ENCODE results near the gene LMX1B. TPM values are rescaled to one million over a fixed set of nuclear protein-coding genes. Genes with fewer than 3 reads are reported as not detected.

The LMX1B gene
- total RNA-seq, 1 experiment from 2014 or later = not detected

DNA sequence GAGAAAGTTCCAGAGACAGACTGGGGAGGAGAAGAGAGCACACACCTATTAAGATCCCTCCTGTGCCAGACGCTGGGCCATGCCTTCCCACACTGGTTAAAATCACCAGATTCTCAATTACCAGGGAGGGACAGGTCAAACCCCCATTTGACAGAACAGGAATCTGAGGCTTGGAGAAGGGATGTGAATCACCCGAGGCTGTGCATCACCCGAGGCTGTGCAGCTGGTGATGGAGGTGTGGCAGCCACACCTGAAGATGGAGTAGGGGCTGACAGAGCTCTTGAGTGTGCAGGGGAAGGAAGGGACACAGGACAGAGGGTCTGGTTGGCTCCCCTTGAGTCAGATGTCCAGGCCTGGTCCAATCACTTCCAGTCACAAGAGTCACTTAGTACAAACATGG lies 70.6 kb downstream of the LMX1B start:
- no peaks in the 10 kb centered on the region for H4K20me1 ChIP-seq (ENCODE audit: insufficient read depth, low read depth, low read length)
- no peaks in the 10 kb centered on the region for H3K4me1 ChIP-seq (ENCODE audit: low read length)
- DNase-seq = no peak
- H3K9me2 ChIP-seq (replicated peaks; ENCODE audit: insufficient read depth, low read length) = no peaks in the 10 kb centered on the region
- H3K9me3 ChIP-seq (ENCODE audit: low read length) = no peaks in the 10 kb centered on the region
- no peaks in the 10 kb centered on the region for H3K79me2 ChIP-seq (ENCODE audit: low read length)
- no peak overlapping the region for H3K4me2 ChIP-seq (ENCODE audit: low read depth, low read length, poor library complexity, severe bottlenecking)
- no peak overlapping the region for H3K27ac ChIP-seq (ENCODE audit: low read length)
- no peak overlapping the region for H2AFZ ChIP-seq (ENCODE audit: low read length)
- no peaks in the 10 kb centered on the region for H3K27me3 ChIP-seq (ENCODE audit: low read length)
- no peak overlapping the region for H3K4me3 ChIP-seq (ENCODE audit: low read length)
- no peaks in the 10 kb centered on the region for H3K36me3 ChIP-seq (ENCODE audit: insufficient read depth, low read length)
- H3K9ac ChIP-seq (ENCODE audit: low read length) = no peak overlapping the region

DNA sequence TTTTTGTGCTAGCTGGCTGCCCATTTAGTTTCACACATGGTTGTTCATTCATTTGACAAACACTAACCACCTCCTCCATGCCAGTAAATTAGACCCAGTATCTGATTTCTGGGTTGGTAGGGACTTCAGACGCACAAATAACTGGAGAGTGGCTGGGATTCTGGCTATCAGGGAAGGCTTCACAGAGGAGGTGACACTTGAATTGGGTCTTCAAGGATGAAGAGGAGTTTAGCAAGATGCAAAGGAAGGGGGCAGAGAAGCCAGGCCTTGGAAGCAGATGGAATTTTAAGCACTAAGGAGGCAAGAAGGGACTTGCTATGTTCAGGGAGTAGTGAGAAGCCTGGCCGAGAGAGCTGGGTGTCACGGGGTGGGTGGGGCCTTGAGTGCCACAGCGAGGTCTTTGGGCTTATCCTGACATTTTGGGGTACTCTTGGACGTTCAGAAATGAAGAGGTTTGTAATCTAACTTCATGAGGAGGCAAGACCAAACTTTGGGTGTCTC lies 71.3 kb downstream of the LMX1B start:
- Histone ChIP-seq H4K20me1 (ENCODE audit: insufficient read depth, low read depth, low read length) (no peaks in the 10 kb centered on the region), H3K9me2 (replicated peaks; ENCODE audit: insufficient read depth, low read length) (no peaks in the 10 kb centered on the region), H3K4me2 (ENCODE audit: low read depth, low read length, poor library complexity, severe bottlenecking) (no peak overlapping the region), H3K36me3 (ENCODE audit: insufficient read depth, low read length) (no peaks in the 10 kb centered on the region), H3K4me1 (ENCODE audit: low read length) (no peaks in the 10 kb centered on the region), H3K9me3 (ENCODE audit: low read length) (no peaks in the 10 kb centered on the region), H3K4me3 (ENCODE audit: low read length) (no peak overlapping the region), H3K27me3 (ENCODE audit: low read length) (no peaks in the 10 kb centered on the region), H3K9ac (ENCODE audit: low read length) (no peak overlapping the region), H3K79me2 (ENCODE audit: low read length) (no peaks in the 10 kb centered on the region), H3K27ac (ENCODE audit: low read length) (no peak overlapping the region), H2AFZ (ENCODE audit: low read length) (no peak overlapping the region)
- no peak for DNase-seq

DNA sequence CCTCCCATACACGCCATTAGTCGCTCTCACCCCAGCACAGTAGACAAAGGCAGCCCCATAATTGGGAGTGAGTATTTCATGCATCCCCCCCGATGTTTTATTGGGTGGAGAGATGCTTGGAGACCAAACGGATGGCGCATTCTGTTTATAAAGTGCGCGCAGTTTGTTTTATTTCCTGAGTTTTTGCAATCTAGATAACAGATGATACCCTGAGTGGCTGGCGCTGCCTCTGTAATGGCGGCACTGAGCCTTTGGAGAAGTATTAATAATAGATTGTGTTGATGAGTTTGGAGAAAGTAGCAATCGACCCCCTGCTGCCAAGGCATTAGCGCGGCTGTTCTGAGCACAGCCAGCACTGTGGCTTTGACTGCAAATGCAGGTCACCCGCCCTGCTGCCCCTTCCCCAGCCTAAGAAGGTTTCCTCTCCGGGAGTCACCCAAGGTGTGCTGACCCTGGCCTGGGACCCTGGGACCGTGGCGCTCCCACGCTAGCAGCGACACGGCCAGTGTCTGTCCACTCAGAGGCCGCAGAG lies 74.3 kb downstream of the LMX1B start:
- Histone ChIP-seq H3K9ac (ENCODE audit: low read length) (no peak overlapping the region), H2AFZ (ENCODE audit: low read length) (no peak overlapping the region), H3K79me2 (ENCODE audit: low read length) (no peaks in the 10 kb centered on the region), H3K27ac (ENCODE audit: low read length) (no peak overlapping the region), H4K20me1 (ENCODE audit: insufficient read depth, low read depth, low read length) (no peaks in the 10 kb centered on the region), H3K9me3 (ENCODE audit: low read length) (no peaks in the 10 kb centered on the region), H3K4me3 (ENCODE audit: low read length) (no peak overlapping the region), H3K9me2 (replicated peaks; ENCODE audit: insufficient read depth, low read length) (no peaks in the 10 kb centered on the region), H3K4me2 (ENCODE audit: low read depth, low read length, poor library complexity, severe bottlenecking) (no peak overlapping the region), H3K4me1 (ENCODE audit: low read length) (no peaks in the 10 kb centered on the region), H3K36me3 (ENCODE audit: insufficient read depth, low read length) (no peaks in the 10 kb centered on the region), H3K27me3 (ENCODE audit: low read length) (no peaks in the 10 kb centered on the region)
- no peak for DNase-seq

- DNase-seq = no peak
- Histone ChIP-seq H3K4me2 (ENCODE audit: low read depth, low read length, poor library complexity, severe bottlenecking) (no peak overlapping the region), H2AFZ (ENCODE audit: low read length) (no peak overlapping the region), H3K9ac (ENCODE audit: low read length) (no peak overlapping the region), H4K20me1 (ENCODE audit: insufficient read depth, low read depth, low read length) (no peaks in the 10 kb centered on the region), H3K27me3 (ENCODE audit: low read length) (no peaks in the 10 kb centered on the region), H3K36me3 (ENCODE audit: insufficient read depth, low read length) (no peaks in the 10 kb centered on the region), H3K79me2 (ENCODE audit: low read length) (no peaks in the 10 kb centered on the region), H3K9me3 (ENCODE audit: low read length) (no peaks in the 10 kb centered on the region), H3K4me1 (ENCODE audit: low read length) (no peaks in the 10 kb centered on the region), H3K27ac (ENCODE audit: low read length) (no peak overlapping the region), H3K9me2 (replicated peaks; ENCODE audit: insufficient read depth, low read length) (no peaks in the 10 kb centered on the region), H3K4me3 (ENCODE audit: low read length) (no peak overlapping the region)
These were observed 74.9 kb downstream of the LMX1B start for GRCh38 chr9:126688617-126689016.

- Histone ChIP-seq H3K4me2 (ENCODE audit: low read depth, low read length, poor library complexity, severe bottlenecking) (no peak overlapping the region), H3K36me3 (ENCODE audit: insufficient read depth, low read length) (no peaks in the 10 kb centered on the region), H3K9ac (ENCODE audit: low read length) (no peak overlapping the region), H3K4me1 (ENCODE audit: low read length) (no peaks in the 10 kb centered on the region), H4K20me1 (ENCODE audit: insufficient read depth, low read depth, low read length) (0 out of 2 replicates have a peak, but pooled peaks cover under 1% of the 10 kb centered on the region), H3K9me2 (replicated peaks; ENCODE audit: insufficient read depth, low read length) (no peaks in the 10 kb centered on the region), H3K9me3 (ENCODE audit: low read length) (no peaks in the 10 kb centered on the region), H3K27me3 (ENCODE audit: low read length) (no peaks in the 10 kb centered on the region), H3K4me3 (ENCODE audit: low read length) (no peak overlapping the region), H3K79me2 (ENCODE audit: low read length) (no peaks in the 10 kb centered on the region), H3K27ac (ENCODE audit: low read length) (no peak overlapping the region), H2AFZ (ENCODE audit: low read length) (no peak overlapping the region)
- DNase-seq = no peak
These were observed 75.5 kb downstream of the LMX1B start for GRCh38 chr9:126689027-126689825.

GRCh38 chr9:126690431-126691051 lies 76.8 kb downstream of the LMX1B start:
- no peaks in the 10 kb centered on the region for H3K27me3 ChIP-seq (ENCODE audit: low read length)
- no peak overlapping the region for H2AFZ ChIP-seq (ENCODE audit: low read length)
- no peaks in the 10 kb centered on the region for H3K36me3 ChIP-seq (ENCODE audit: insufficient read depth, low read length)
- no peaks in the 10 kb centered on the region for H3K79me2 ChIP-seq (ENCODE audit: low read length)
- H3K4me3 ChIP-seq (ENCODE audit: low read length) = no peak overlapping the region
- DNase-seq = peak; percentile 69
- no peak overlapping the region for H3K4me2 ChIP-seq (ENCODE audit: low read depth, low read length, poor library complexity, severe bottlenecking)
- H3K9ac ChIP-seq (ENCODE audit: low read length) = no peak overlapping the region
- no peak overlapping the region for H3K27ac ChIP-seq (ENCODE audit: low read length)
- no peaks in the 10 kb centered on the region for H3K9me2 ChIP-seq (replicated peaks; ENCODE audit: insufficient read depth, low read length)
- H4K20me1 ChIP-seq (ENCODE audit: insufficient read depth, low read depth, low read length) = 0 out of 2 replicates have a peak, but pooled peaks cover 3% of the 10 kb centered on the region
- no peaks in the 10 kb centered on the region for H3K9me3 ChIP-seq (ENCODE audit: low read length)
- no peaks in the 10 kb centered on the region for H3K4me1 ChIP-seq (ENCODE audit: low read length)

GRCh38 chr9:126692041-126692758 lies 78.5 kb downstream of the LMX1B start:
- 0 out of 2 replicates have a peak, but pooled peaks cover 3% of the 10 kb centered on the region for H4K20me1 ChIP-seq (ENCODE audit: insufficient read depth, low read depth, low read length)
- H3K27me3 ChIP-seq (ENCODE audit: low read length) = no peaks in the 10 kb centered on the region
- no peaks in the 10 kb centered on the region for H3K4me1 ChIP-seq (ENCODE audit: low read length)
- no peak overlapping the region for H3K4me2 ChIP-seq (ENCODE audit: low read depth, low read length, poor library complexity, severe bottlenecking)
- no peak overlapping the region for H3K4me3 ChIP-seq (ENCODE audit: low read length)
- H3K9ac ChIP-seq (ENCODE audit: low read length) = no peak overlapping the region
- no peak for DNase-seq
- H3K9me3 ChIP-seq (ENCODE audit: low read length) = no peaks in the 10 kb centered on the region
- no peaks in the 10 kb centered on the region for H3K36me3 ChIP-seq (ENCODE audit: insufficient read depth, low read length)
- no peaks in the 10 kb centered on the region for H3K79me2 ChIP-seq (ENCODE audit: low read length)
- no peak overlapping the region for H3K27ac ChIP-seq (ENCODE audit: low read length)
- H3K9me2 ChIP-seq (replicated peaks; ENCODE audit: insufficient read depth, low read length) = no peaks in the 10 kb centered on the region
- H2AFZ ChIP-seq (ENCODE audit: low read length) = no peak overlapping the region

Measured in Karpas-422 (cell line).